ENCODE measurements around the gene MIB2. TPM values are rescaled to one million over a fixed set of nuclear protein-coding genes. Genes with fewer than 3 reads are reported as not detected.

The MIB2 gene
- total and polyA plus RNA-seq, 10 of the 15 experiments (the other 5 are each of a cell fraction or from before 2014, with no cell fraction given), result 0.42 to 26.8 (median 10.9) TPM; not detected in 1

- in situ Hi-C loops (cut with MboI), result no loop called here
- Histone ChIP-seq H3K9ac (ENCODE audit: control insufficient read depth, insufficient read depth, low read length) (no peak overlapping the region), H3K27ac (ENCODE audit: control insufficient read depth, insufficient read depth) (no peak overlapping the region), H2AFZ (ENCODE audit: control insufficient read depth, low read depth, low read length) (no peak overlapping the region), H3K9me3 (replicated peaks; ENCODE audit: control insufficient read depth, insufficient read depth, low read length) (no peaks in the 10 kb centered on the region), H3K79me2 (ENCODE audit: control insufficient read depth, insufficient read depth, low read length) (no peaks in the 10 kb centered on the region; the same call in 1 of the 2 replicates), H3K4me1 (ENCODE audit: control insufficient read depth, insufficient read depth, low read length) (peaks cover 7% of the 10 kb centered on the region; the same call in 1 of the 2 replicates), H3K4me2 (ENCODE audit: control insufficient read depth, insufficient read depth) (no peak overlapping the region), H3K36me3 (ENCODE audit: control insufficient read depth in 2 of 2, insufficient read depth in 2 of 2, low read length in 1 of 2) (no peaks in the 10 kb centered on the region), H3K27me3 (replicated peaks in 1 of 2; ENCODE audit: control insufficient read depth in 2 of 2, insufficient read depth in 2 of 2, low read length in 1 of 2) (no peaks in the 10 kb centered on the region; a peak in 1 of 4 replicates), H4K20me1 (ENCODE audit: control insufficient read depth, insufficient read depth) (no peaks in the 10 kb centered on the region), H3K4me3 (no peak overlapping the region)
- ChIA-PET POLR2A (no interaction called here), CTCF (no interaction called here), SMC1A (ENCODE audit: uncharacterized antibody, unreplicated experiment) (no interaction called here), RAD21 (ENCODE audit: unreplicated experiment) (no interaction called here)
- FAIRE-seq (no peak), DNase-seq (ENCODE audit: low read depth, low spot score) (no peak), ATAC-seq (no peak)
- intact Hi-C loops (cut with micrococcal nuclease; ENCODE audit: unreplicated experiment), result no loop called here
- no TSS peak for BruUV-seq (replicated peaks)
- 77% methylated on average over 16 of the region's 16 CpGs for WGBS (ENCODE audit: insufficient coverage, insufficient replicate concordance, low lambda C conversion rate, missing lambda C conversion rate)
- TF ChIP-seq SMAD1 (IDR thresholded peaks at IDR 0.05; ENCODE audit: low read depth, partially characterized antibody), result no peak
- TF ChIP-seq EED (IDR thresholded peaks at IDR 0.05; ENCODE audit: low read depth), result no peak
- no peak for TF ChIP-seq JUND (IDR thresholded peaks at IDR 0.05; ENCODE audit: low read depth, low read length)
- TF ChIP-seq CREB1 (IDR thresholded peaks at IDR 0.05; ENCODE audit: low read depth), result no peak
- TF ChIP-seq FOXK2 (IDR thresholded peaks at IDR 0.05), result no peak
Observed at GRCh38 chr1:1620433-1621139, 5.3 kb downstream of the MIB2 start.

GRCh38 chr1:1621173-1622009 is 6.1 kb downstream of the MIB2 start:
- H2AFZ ChIP-seq (ENCODE audit: control insufficient read depth, low read depth, low read length), result no peak overlapping the region
- H3K79me2 ChIP-seq (ENCODE audit: control insufficient read depth, insufficient read depth, low read length), result no peaks in the 10 kb centered on the region
- ATAC-seq (no peak), FAIRE-seq (no peak), DNase-seq (ENCODE audit: low read depth, low spot score) (no peak)
- no peaks in the 10 kb centered on the region for H3K9me3 ChIP-seq (replicated peaks; ENCODE audit: control insufficient read depth, insufficient read depth, low read length)
- BruUV-seq (replicated peaks), result no TSS peak
- RAD21 ChIA-PET (ENCODE audit: unreplicated experiment), result no interaction called here
- H3K27ac ChIP-seq (ENCODE audit: control insufficient read depth, insufficient read depth), result no peak overlapping the region
- H3K27me3 ChIP-seq (replicated peaks in 1 of 2; ENCODE audit: control insufficient read depth in 2 of 2, insufficient read depth in 2 of 2, low read length in 1 of 2), result no peaks in the 10 kb centered on the region; a peak in 1 of 4 replicates
- 73% methylated on average over 31 of the region's 31 CpGs for WGBS (ENCODE audit: insufficient coverage, insufficient replicate concordance, low lambda C conversion rate, missing lambda C conversion rate)
- no peak overlapping the region for H3K4me3 ChIP-seq
- CTCF ChIA-PET, result no interaction called here
- SMC1A ChIA-PET (ENCODE audit: uncharacterized antibody, unreplicated experiment), result no interaction called here
- H3K9ac ChIP-seq (ENCODE audit: control insufficient read depth, insufficient read depth, low read length), result no peak overlapping the region
- H4K20me1 ChIP-seq (ENCODE audit: control insufficient read depth, insufficient read depth), result no peaks in the 10 kb centered on the region
- intact Hi-C loops (cut with micrococcal nuclease; ENCODE audit: unreplicated experiment), result no loop called here
- H3K36me3 ChIP-seq (ENCODE audit: control insufficient read depth in 2 of 2, insufficient read depth in 2 of 2, low read length in 1 of 2), result no peaks in the 10 kb centered on the region
- POLR2A ChIA-PET, result no interaction called here
- in situ Hi-C loops (cut with MboI), result no loop called here
- H3K4me1 ChIP-seq (ENCODE audit: control insufficient read depth, insufficient read depth, low read length), result peaks cover 7% of the 10 kb centered on the region; the same call in 1 of the 2 replicates
- H3K4me2 ChIP-seq (ENCODE audit: control insufficient read depth, insufficient read depth), result no peak overlapping the region
- no peak for TF ChIP-seq NR2C2 (IDR thresholded peaks at IDR 0.05; ENCODE audit: borderline replicate concordance, control insufficient read depth, insufficient read length, low read depth)
- TF ChIP-seq MEF2A (IDR thresholded peaks at IDR 0.05; ENCODE audit: insufficient read depth, low read depth, low read length), result no peak
- no peak for TF ChIP-seq PBX3 (IDR thresholded peaks at IDR 0.05; ENCODE audit: insufficient replicate concordance, low read depth, low read length)
- no peak for TF ChIP-seq NFYA (IDR thresholded peaks at IDR 0.05; ENCODE audit: borderline replicate concordance, low read depth, low read length)
- TF ChIP-seq RAD21 (IDR thresholded peaks at IDR 0.05; ENCODE audit: insufficient read depth, low read depth, low read length), result no peak
- no peak for TF ChIP-seq ELK1 (IDR thresholded peaks at IDR 0.05; ENCODE audit: low read depth, low read length)
- TF ChIP-seq HDAC2 (IDR thresholded peaks at IDR 0.05), result no peak
- no peak for TF ChIP-seq NFXL1 (IDR thresholded peaks at IDR 0.05; ENCODE audit: borderline replicate concordance)
